Activated B cell treated with CpG ODN at 0.5 μM for 24 hours (primary cell): ENCODE data around the gene MAB21L3. TPM values are rescaled to one million over a fixed set of nuclear protein-coding genes. Genes with fewer than 3 reads are reported as not detected.

ENCODE experiments used
- ATAC-seq: fragments of 200-7000 bp; cut with Tn5 transposase; one replicate; pipeline ENCODE4 v1.10.0; 2021; ENCODE audit warnings: low read depth, mild to moderate bottlenecking, moderate library complexity
- CTCF ChIA-PET: fragments of 350-600 bp; sonication (Branson Sonifier 250); formaldehyde crosslinking; loops from one replicate; lab custom pipeline; 2021; ENCODE audit warnings: antibody characterized with exemption; lab: Charles Lee
- POLR2A ChIA-PET: fragments of 350-600 bp; sonication (Branson Sonifier 250); formaldehyde crosslinking; loops from one replicate; lab custom pipeline; 2021; ENCODE audit warnings: antibody characterized with exemption; lab: Charles Lee
- DNase-seq: peaks from one replicate; pipeline ENCODE4 v3.0.0; 2022
- H3K27ac Mint-ChIP-seq: one replicate; pipeline ENCODE4 v1.8.0; 2020; ENCODE audit warnings: mixed read lengths
- H3K27me3 Mint-ChIP-seq: one replicate; pipeline ENCODE4 v1.8.0; 2021; ENCODE audit warnings: mixed read lengths
- H3K36me3 Mint-ChIP-seq: one replicate; pipeline ENCODE4 v1.8.0; 2021; ENCODE audit warnings: low read depth, mixed read lengths
- H3K4me1 Mint-ChIP-seq: one replicate; pipeline ENCODE4 v1.8.0; 2021; ENCODE audit warnings: mixed read lengths
- H3K4me3 Mint-ChIP-seq: one replicate; pipeline ENCODE4 v1.8.0; 2020; ENCODE audit warnings: mild to moderate bottlenecking, mixed read lengths
- H3K9me3 Mint-ChIP-seq: one replicate; pipeline ENCODE4 v1.8.0; 2020; ENCODE audit warnings: mixed read lengths
- CTCF ChIP-seq: fragments of 200-600 bp; IDR thresholded peaks from one replicate; pipeline ENCODE4 v1.8.0; 2022; ENCODE audit warnings: antibody characterized with exemption, mild to moderate bottlenecking
- intact Hi-C: fragments of 100-400 bp; cut with micrococcal nuclease; formaldehyde crosslinking; loops from one replicate; pipeline ENCODE4 v1.15.1; 2024
- total RNA-seq: library from RNA; stranded (reverse); gene quantifications from 2 replicates; pipeline ENCODE4 v1.2.3, GENCODE V29; 2022

The MAB21L3 gene
- not detected in 2 replicates for total RNA-seq

DNA sequence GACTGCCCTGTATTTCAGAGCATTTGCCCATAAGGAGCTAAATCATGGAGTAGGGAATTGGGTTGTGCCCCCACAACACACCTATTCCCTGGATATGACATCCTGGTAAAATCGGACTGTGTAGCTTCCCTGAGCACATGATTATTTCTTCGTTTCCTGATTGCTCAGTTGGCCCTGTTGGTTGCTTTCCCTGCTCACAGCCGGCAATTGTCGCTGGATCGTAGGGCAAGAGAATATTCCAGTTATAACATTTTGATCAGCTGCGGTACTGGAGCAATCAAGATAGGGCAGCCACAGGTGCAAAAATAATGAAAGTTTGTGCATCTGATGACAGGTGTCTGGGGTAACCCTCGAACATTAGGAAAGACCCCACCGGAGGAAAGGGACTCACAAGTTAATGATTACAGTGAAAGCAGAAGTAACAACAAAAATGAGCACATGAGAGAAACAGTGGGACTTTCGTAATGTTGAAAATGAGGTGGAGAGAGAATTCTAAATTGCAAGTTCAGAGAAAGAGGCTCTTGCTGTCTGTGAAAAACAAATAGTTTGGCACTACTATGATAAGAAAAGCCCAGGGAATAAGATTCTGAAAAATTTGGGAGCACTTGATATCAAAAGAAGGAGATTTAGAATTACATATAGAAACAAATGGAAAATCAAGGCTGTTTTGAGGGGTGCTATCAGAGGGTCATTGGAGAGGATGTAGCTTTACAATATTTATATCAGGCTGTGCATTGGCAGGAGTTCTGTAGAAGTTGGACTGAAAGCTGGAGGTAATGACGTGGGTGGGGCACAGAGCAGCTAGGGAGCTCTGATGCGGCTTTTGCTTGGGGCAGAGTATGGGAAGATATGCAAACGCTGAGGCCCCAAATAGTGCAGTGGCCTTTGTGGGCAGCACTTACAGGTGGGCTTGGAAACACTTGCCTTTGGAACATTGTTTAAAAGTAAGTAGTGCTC is at the start of gene MAB21L3:
MAB21L3 (plus strand) TSS at position 833 of the 957 bp plus-strand sequence. CDS start 1,217 bp downstream, outside the sequence.
- Mint-ChIP-seq H3K9me3 (no peaks in the 10 kb centered on the region), H3K4me3 (no peak within 1 kb of the TSS), H3K27me3 (peaks cover 8% of the 10 kb centered on the region), H3K4me1 (peaks cover 4% of the 10 kb centered on the region), H3K36me3 (no peaks in the 10 kb centered on the region), H3K27ac (no peak within 1 kb of the TSS)
- TF ChIP-seq CTCF = no peak
- ATAC-seq (no peak), DNase-seq (no peak)
- intact Hi-C loops = no loop called here
- CTCF ChIA-PET = no interaction called here
- POLR2A ChIA-PET = no interaction called here

DNA sequence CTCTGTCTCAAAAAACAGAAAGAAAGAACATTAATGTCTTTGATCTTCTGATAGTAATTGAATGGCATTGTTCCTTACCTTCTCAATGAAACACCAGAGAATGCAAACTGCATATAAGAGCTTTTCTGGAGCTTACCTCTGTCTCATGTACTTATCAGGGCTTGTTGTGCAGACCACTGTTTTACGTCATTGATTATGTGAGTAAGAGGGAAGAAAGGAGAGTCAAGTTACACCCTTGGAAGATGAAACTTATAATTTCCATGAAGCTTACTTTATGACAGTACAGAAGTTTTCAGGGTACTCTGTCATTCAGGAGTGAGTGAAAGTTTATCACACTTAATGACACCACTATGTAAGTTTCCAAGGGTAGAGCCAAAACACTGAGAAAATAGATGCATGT is 49.0 kb upstream of the MAB21L3 start:
- Mint-ChIP-seq H3K27ac (no peak overlapping the region), H3K4me3 (no peak overlapping the region), H3K36me3 (peaks cover 6% of the 10 kb centered on the region), H3K4me1 (no peaks in the 10 kb centered on the region), H3K9me3 (peaks cover 9% of the 10 kb centered on the region), H3K27me3 (no peaks in the 10 kb centered on the region)
- TF ChIP-seq CTCF = no peak
- ATAC-seq (no peak), DNase-seq (no peak)
- CTCF ChIA-PET = no interaction called here
- intact Hi-C loops = no loop called here
- POLR2A ChIA-PET = no interaction called here

- Mint-ChIP-seq H3K27me3 (no peaks in the 10 kb centered on the region), H3K4me3 (no peak overlapping the region), H3K36me3 (peaks cover 14% of the 10 kb centered on the region), H3K27ac (no peak overlapping the region), H3K9me3 (no peaks in the 10 kb centered on the region), H3K4me1 (no peaks in the 10 kb centered on the region)
- DNase-seq = no peak
- CTCF ChIA-PET = no interaction called here
- POLR2A ChIA-PET = no interaction called here
- intact Hi-C loops = no loop called here
- no peak for ATAC-seq
- no peak for TF ChIP-seq CTCF
Observed at GRCh38 chr1:116064616-116065015, 46.6 kb upstream of the MAB21L3 start.

- no peak for TF ChIP-seq CTCF
- Mint-ChIP-seq H3K27ac (no peak overlapping the region), H3K27me3 (no peaks in the 10 kb centered on the region), H3K4me3 (no peak overlapping the region), H3K36me3 (peaks cover 14% of the 10 kb centered on the region), H3K9me3 (no peaks in the 10 kb centered on the region), H3K4me1 (no peaks in the 10 kb centered on the region)
- DNase-seq (no peak), ATAC-seq (no peak)
- ChIA-PET CTCF (no interaction called here), POLR2A (no interaction called here)
- intact Hi-C loops = no loop called here
Observed at GRCh38 chr1:116066868-116067565, 44.2 kb upstream of the MAB21L3 start.

DNA sequence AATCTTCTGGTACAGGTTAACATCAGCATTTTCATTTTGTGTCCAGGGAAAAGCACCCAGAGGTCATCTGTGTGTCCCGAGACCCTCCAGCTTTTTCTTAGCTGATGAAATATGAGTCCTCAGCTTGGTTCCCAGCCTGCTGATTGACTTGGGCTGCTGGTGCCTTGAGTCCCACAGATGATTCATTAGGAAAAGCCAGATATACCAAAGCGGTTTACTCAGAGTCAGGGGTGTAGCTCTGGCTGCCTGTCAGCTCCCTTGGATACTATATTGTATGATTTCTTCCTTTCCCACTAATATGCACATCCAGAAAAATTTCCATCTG is 43.7 kb upstream of the MAB21L3 start:
- Mint-ChIP-seq H3K27me3 (no peaks in the 10 kb centered on the region), H3K27ac (no peak overlapping the region), H3K4me3 (no peak overlapping the region), H3K9me3 (no peaks in the 10 kb centered on the region), H3K4me1 (no peaks in the 10 kb centered on the region), H3K36me3 (peaks cover 14% of the 10 kb centered on the region)
- no peak for ATAC-seq
- no peak for DNase-seq
- intact Hi-C loops = no loop called here
- CTCF ChIA-PET = no interaction called here
- POLR2A ChIA-PET = no interaction called here
- TF ChIP-seq CTCF = no peak
